Lower leg skin (tissue), 4 donors: ENCODE measurements around the gene CDS1. TPM values are rescaled to one million over a fixed set of nuclear protein-coding genes. Genes with fewer than 3 reads are reported as not detected.

Experiments
- DNase-seq, 2 donors: peaks; one replicate each; pipeline ENCODE4 v3.0.0-alpha.2; 2019; ENCODE audit warnings: low spot score in 2 of 2
- H3K4me3 ChIP-seq: fragments of 200-600 bp; sonication (generic); 2 replicates; pipeline ENCODE4 v1.5.1; 2017; ENCODE audit warnings: mild to moderate bottlenecking, low read depth; ENCODE audit not compliant: poor library complexity, severe bottlenecking
- POLR2A ChIP-seq, 2 donors: fragments of 450-650 bp; IDR thresholded peaks; one replicate each; pipeline ENCODE4 v1.6.1; 2016 to 2017; ENCODE audit warnings: antibody characterized with exemption in 2 of 2, mild to moderate bottlenecking in 1 of 2, moderate library complexity in 1 of 2
- WGBS, 2 donors: methylation state at CpG; one replicate each; pipeline ENCODE4 v1.1.5; 2018; 5-methylcytosine and 5-hydroxymethylcytosine counted together
- intact Hi-C: fragments of 100-400 bp; cut with DNase I; formaldehyde crosslinking; loops from one replicate; pipeline ENCODE4 v1.15.0; 2023; ENCODE audit warnings: low total_unique reads
- total RNA-seq, 4 donors: library from RNA; depleted of rRNA; stranded (reverse); fragments of >200 nt; gene quantifications; one replicate each; pipeline ENCODE4 v1.1.0, GENCODE V29; 2016
- TF ChIP-seq, protein P1 (sequence below), 3 donors: fragments of 450-650 bp; IDR thresholded peaks; one replicate each; pipeline ENCODE4 v1.5.1; 2016; ENCODE audit warnings: antibody characterized with exemption in 3 of 3, mild to moderate bottlenecking in 3 of 3, moderate library complexity in 2 of 3

The CDS1 gene
- total RNA-seq, 4 donors from 2014 or later: 29.3 to 35.8 (median 32.3) TPM

DNA sequence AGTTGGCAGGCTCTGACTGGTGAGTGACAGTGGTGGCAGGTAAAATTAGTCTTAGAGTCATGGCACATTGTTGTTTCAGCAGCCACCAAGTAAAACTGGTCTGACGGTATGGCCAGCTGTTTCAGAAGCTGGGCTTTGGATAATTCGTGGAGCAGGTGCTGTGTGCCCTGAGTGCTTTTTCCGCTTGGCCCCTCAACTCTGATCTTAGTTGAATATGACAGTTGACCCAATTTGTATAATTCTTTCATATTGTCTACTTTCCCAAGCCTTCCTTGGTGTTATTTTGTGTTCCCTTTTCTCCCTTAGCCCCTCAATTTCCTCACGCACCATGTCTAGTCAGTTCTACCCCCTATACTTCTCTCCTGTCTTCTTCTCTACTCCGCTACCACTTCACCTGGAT, 32.0 kb downstream of the CDS1 start:
- no peak overlapping the region for H3K4me3 ChIP-seq
- intact Hi-C loops: no loop called here
- 86 to 93% methylated on average over 5 of the region's 5 CpGs for WGBS, 2 donors
- no peak for DNase-seq
- TF ChIP-seq, protein P1, sequence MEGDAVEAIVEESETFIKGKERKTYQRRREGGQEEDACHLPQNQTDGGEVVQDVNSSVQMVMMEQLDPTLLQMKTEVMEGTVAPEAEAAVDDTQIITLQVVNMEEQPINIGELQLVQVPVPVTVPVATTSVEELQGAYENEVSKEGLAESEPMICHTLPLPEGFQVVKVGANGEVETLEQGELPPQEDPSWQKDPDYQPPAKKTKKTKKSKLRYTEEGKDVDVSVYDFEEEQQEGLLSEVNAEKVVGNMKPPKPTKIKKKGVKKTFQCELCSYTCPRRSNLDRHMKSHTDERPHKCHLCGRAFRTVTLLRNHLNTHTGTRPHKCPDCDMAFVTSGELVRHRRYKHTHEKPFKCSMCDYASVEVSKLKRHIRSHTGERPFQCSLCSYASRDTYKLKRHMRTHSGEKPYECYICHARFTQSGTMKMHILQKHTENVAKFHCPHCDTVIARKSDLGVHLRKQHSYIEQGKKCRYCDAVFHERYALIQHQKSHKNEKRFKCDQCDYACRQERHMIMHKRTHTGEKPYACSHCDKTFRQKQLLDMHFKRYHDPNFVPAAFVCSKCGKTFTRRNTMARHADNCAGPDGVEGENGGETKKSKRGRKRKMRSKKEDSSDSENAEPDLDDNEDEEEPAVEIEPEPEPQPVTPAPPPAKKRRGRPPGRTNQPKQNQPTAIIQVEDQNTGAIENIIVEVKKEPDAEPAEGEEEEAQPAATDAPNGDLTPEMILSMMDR (IDR thresholded peaks at IDR 0.05): no peak
- no peak for TF ChIP-seq POLR2A (IDR thresholded peaks at IDR 0.05)

DNA sequence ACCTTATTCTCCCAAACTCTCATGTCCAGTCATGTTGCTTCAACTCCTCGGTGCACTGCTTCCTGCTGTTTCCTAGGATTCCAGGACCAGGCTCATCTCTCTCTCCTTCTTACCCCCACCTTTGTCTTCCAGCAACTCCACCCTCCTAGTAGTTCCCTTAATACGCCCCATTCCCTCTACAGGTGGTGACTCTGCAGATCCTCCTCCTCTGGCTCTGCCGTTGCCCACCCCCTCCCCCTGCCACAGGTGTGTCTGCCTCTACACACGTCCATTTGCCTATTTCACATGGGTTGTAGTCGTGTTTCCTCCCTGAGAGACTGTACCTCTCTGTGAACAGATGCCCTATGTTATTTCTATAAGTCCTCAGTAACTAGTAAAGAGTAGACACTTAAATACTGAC, 32.4 kb downstream of the CDS1 start:
- DNase-seq: no peak
- intact Hi-C loops: no loop called here
- no peak overlapping the region for H3K4me3 ChIP-seq
- TF ChIP-seq POLR2A (IDR thresholded peaks at IDR 0.05): no peak
- TF ChIP-seq, protein P1 (IDR thresholded peaks at IDR 0.05): no peak
- 81 to 83% methylated on average over 5 of the region's 5 CpGs for WGBS, 2 donors

DNA sequence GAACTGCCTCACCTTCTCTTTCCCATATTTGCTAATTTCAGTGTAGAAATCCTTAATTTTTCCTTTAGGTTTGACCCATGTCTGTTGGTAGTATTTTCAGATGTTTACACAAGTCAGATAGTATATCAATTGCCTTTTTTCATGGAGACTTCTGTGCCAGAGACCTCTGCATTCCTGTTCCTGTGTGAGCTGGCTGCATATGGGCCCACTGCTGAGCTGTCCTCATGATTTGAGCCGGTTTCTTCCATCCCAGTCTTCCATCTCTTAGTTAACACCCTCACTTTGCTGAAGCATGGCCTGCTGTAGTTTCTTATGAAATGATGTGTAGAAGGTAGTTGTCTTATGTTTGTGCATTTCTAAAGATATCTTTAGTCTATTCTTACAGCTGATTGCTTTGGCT, 40.0 kb downstream of the CDS1 start:
- TF ChIP-seq, protein P1 (IDR thresholded peaks at IDR 0.05): no peak
- TF ChIP-seq POLR2A (IDR thresholded peaks at IDR 0.05): no peak
- H3K4me3 ChIP-seq: no peak overlapping the region
- intact Hi-C loops: no loop called here
- no peak for DNase-seq
- 79 to 91% methylated on average over 1 of the region's 1 CpG for WGBS, 2 donors

DNA sequence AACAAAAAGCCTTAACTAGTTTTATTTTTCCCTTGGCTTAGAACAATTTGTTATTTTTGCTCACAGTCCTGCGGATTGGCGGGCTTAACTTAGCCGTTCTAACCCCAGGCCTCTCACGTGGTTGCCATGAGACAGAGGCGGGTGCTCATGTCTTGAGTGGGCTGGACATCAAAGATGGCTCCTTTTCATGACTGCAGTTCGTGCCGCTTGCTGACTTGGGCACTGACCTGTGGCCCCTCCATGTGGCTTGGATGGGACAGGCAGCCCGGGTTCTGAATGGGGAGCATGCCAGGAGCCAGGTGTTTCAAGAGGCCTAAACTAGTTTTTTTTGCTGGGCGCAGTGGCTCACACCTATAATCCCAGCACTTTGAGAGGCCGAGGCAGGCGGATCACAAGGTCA, 40.7 kb downstream of the CDS1 start:
- whole genome bisulfite sequencing, 2 donors: 97 to 98% methylated on average over 11 of the region's 11 CpGs

DNA sequence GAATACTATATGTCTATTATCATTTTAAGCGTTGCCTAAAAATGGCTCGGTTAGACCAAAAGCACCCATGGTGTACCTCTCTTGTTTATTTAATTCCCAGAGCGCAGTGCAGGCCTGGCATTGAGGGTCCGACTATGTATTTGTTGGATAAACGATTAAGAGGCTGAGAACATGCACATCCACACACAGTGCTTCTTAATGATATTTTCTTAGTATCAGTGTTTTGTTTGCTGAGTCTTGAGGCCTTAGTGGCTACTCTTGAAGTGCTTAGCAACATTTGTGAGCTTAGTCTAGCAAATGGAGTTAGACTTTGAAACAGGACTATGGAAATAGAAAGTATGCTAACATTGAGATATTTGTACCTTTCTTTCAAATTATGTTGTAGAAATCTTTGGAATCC, 43.7 kb downstream of the CDS1 start:
- 93 to 95% methylated on average over 5 of the region's 5 CpGs for WGBS, 2 donors
- no peak for DNase-seq
- intact Hi-C loops: no loop called here
- no peak for TF ChIP-seq POLR2A (IDR thresholded peaks at IDR 0.05)
- TF ChIP-seq, protein P1 (IDR thresholded peaks at IDR 0.05): no peak
- H3K4me3 ChIP-seq: no peak overlapping the region

More for the DNA sequence above, 40.7 kb downstream of the CDS1 start:
- no peak for DNase-seq
- H3K4me3 ChIP-seq: no peak overlapping the region
- intact Hi-C loops: no loop called here
- TF ChIP-seq POLR2A (IDR thresholded peaks at IDR 0.05): no peak
- TF ChIP-seq, protein P1 (IDR thresholded peaks at IDR 0.05): no peak

DNA sequence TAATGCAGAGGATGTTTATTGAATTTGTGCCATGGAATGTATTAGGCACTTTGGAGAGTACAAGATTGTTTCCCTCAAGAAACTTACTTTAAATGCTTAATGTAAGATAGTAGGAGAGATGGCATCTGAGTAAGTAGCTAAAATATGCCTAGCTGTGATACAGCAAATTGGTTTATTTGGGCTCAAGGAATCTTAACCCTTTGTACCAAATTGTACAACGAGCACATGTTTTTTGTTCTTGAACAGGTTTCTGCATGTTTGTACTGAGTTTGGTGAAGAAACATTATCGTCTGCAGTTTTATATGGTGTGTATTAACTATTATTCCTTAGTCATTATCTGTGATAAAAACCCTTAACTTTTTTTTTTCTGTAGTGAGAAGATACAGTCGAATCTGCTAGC, 48.6 kb downstream of the CDS1 start:
- TF ChIP-seq, protein P1 (IDR thresholded peaks at IDR 0.05): no peak
- TF ChIP-seq POLR2A (IDR thresholded peaks at IDR 0.05): no peak
- DNase-seq: no peak
- no peak overlapping the region for H3K4me3 ChIP-seq
- intact Hi-C loops: no loop called here
- 40 to 53% methylated on average over 3 of the region's 3 CpGs for WGBS, 2 donors
